Esophagus (tissue), 2 donors: Measurements from ENCODE around the gene VPS41. TPM values are rescaled to one million over a fixed set of nuclear protein-coding genes. Genes with fewer than 3 reads are reported as not detected.

Source experiments
- H3K27ac ChIP-seq, 2 donors: one replicate each; pipeline ENCODE4 v1.5.1; 2013; ENCODE audit warnings: low read depth in 2 of 2, mild to moderate bottlenecking in 2 of 2, inconsistent platforms in 1 of 2, low read length in 1 of 2, moderate library complexity in 1 of 2
- H3K27me3 ChIP-seq, 2 donors: one replicate each; pipeline ENCODE4 v1.6.1; 2013; ENCODE audit warnings: low read length in 2 of 2, control low read depth in 1 of 2, mild to moderate bottlenecking in 1 of 2; ENCODE audit not compliant: insufficient read depth in 2 of 2, control insufficient read depth in 1 of 2
- H3K36me3 ChIP-seq, 2 donors: one replicate each; pipeline ENCODE4 v1.6.1; 2013; ENCODE audit warnings: low read length in 1 of 2; ENCODE audit not compliant: control insufficient read depth in 2 of 2, insufficient read depth in 2 of 2
- H3K4me1 ChIP-seq, 2 donors: one replicate each; pipeline ENCODE4 v1.6.1; 2013; ENCODE audit warnings: low read length in 1 of 2; ENCODE audit not compliant: control insufficient read depth in 2 of 2, insufficient read depth in 2 of 2
- H3K4me3 ChIP-seq, 2 donors: one replicate each; pipeline ENCODE4 v1.5.1; 2013; ENCODE audit warnings: low read length in 2 of 2, mild to moderate bottlenecking in 2 of 2, low read depth in 1 of 2, moderate library complexity in 1 of 2
- H3K9me3 ChIP-seq, 2 donors: one replicate each; pipeline ENCODE4 v1.6.1; 2013; ENCODE audit warnings: mild to moderate bottlenecking in 2 of 2, low read depth in 1 of 2, low read length in 1 of 2, moderate library complexity in 1 of 2; ENCODE audit not compliant: control insufficient read depth in 2 of 2, insufficient read depth in 1 of 2
- WGBS, 2 donors: extraction: QIAGEN DNeasy Blood & Tissue Kit; methylation state at CpG; one replicate each; pipeline ENCODE4 v1.1.7; 2013; 5-methylcytosine and 5-hydroxymethylcytosine counted together
- polyA plus RNA-seq, 2 donors: library from polyadenylated mRNA; stranded (reverse); fragments of 200-250 nt; gene quantifications; one replicate each; pipeline ENCODE4 v1.2.3, GENCODE V29; 2013
- donor health status: healthy with polysubstance abuse.
- donor health status: Bipolar disorder and iron deficiency.

The VPS41 gene
- polyA plus RNA-seq, 2 donors: 6.5 to 8.6 TPM

- Histone ChIP-seq H3K27me3 (no peaks in the 10 kb centered on the region), H3K36me3 (no peaks in the 10 kb centered on the region), H3K4me3 (no peak overlapping the region), H3K27ac (no peak overlapping the region), H3K9me3 (no peaks in the 10 kb centered on the region), H3K4me1 (no peaks in the 10 kb centered on the region)
Observed at GRCh38 chr7:38909870-38910269, 879 bp upstream of the VPS41 start.

- H3K27ac ChIP-seq: no peak overlapping the region
- H3K9me3 ChIP-seq: no peaks in the 10 kb centered on the region
- WGBS, 2 donors: 37 to 39% methylated on average over 1 of the region's 1 CpG
- no peaks in the 10 kb centered on the region for H3K27me3 ChIP-seq
- H3K36me3 ChIP-seq: no peaks in the 10 kb centered on the region
- H3K4me3 ChIP-seq: peak overlapping the region in 1 of 2 donors; percentile 92
- H3K4me1 ChIP-seq: no peaks in the 10 kb centered on the region
Observed at GRCh38 chr7:38907766-38908165, 1.2 kb downstream of the VPS41 start.

- 80 to 88% methylated on average over 3 of the region's 3 CpGs for WGBS, 2 donors
- Histone ChIP-seq H3K4me3 (no peak overlapping the region), H3K27ac (no peak overlapping the region), H3K36me3 (no peaks in the 10 kb centered on the region), H3K27me3 (no peaks in the 10 kb centered on the region), H3K4me1 (no peaks in the 10 kb centered on the region), H3K9me3 (no peaks in the 10 kb centered on the region)
Observed at GRCh38 chr7:38907066-38907465, 1.9 kb downstream of the VPS41 start.

GRCh38 chr7:38905056-38905759 lies 3.8 kb downstream of the VPS41 start:
- Histone ChIP-seq H3K4me3 (no peak overlapping the region), H3K27ac (no peak overlapping the region), H3K27me3 (no peaks in the 10 kb centered on the region), H3K9me3 (no peaks in the 10 kb centered on the region), H3K4me1 (no peaks in the 10 kb centered on the region), H3K36me3 (no peaks in the 10 kb centered on the region)
- 67 to 75% methylated on average over 3 of the region's 3 CpGs for WGBS, 2 donors

GRCh38 chr7:38903057-38903456 lies 5.9 kb downstream of the VPS41 start:
- no peaks in the 10 kb centered on the region for H3K9me3 ChIP-seq
- no peaks in the 10 kb centered on the region for H3K36me3 ChIP-seq
- no peak overlapping the region for H3K4me3 ChIP-seq
- no peak overlapping the region for H3K27ac ChIP-seq
- no peaks in the 10 kb centered on the region for H3K4me1 ChIP-seq
- no peaks in the 10 kb centered on the region for H3K27me3 ChIP-seq

GRCh38 chr7:38902449-38902848 lies 6.5 kb downstream of the VPS41 start:
- no peaks in the 10 kb centered on the region for H3K9me3 ChIP-seq
- 90 to 92% methylated on average over 2 of the region's 2 CpGs for WGBS, 2 donors
- no peak overlapping the region for H3K4me3 ChIP-seq
- no peaks in the 10 kb centered on the region for H3K4me1 ChIP-seq
- no peaks in the 10 kb centered on the region for H3K36me3 ChIP-seq
- no peak overlapping the region for H3K27ac ChIP-seq
- H3K27me3 ChIP-seq: no peaks in the 10 kb centered on the region

- Histone ChIP-seq H3K27ac (peak overlapping the region in 1 of 2 donors; percentile 13), H3K27me3 (no peaks in the 10 kb centered on the region), H3K4me1 (no peaks in the 10 kb centered on the region), H3K4me3 (no peak overlapping the region), H3K9me3 (no peaks in the 10 kb centered on the region), H3K36me3 (peaks cover 0 to 6% of the 10 kb centered on the region in 2 donors)
- WGBS, 2 donors: 85 to 88% methylated on average over 3 of the region's 3 CpGs
Observed at GRCh38 chr7:38893061-38893460, 15.9 kb downstream of the VPS41 start.

GRCh38 chr7:38890597-38890996 lies 18.4 kb downstream of the VPS41 start:
- no peaks in the 10 kb centered on the region for H3K27me3 ChIP-seq
- H3K9me3 ChIP-seq: no peaks in the 10 kb centered on the region
- H3K36me3 ChIP-seq: peaks cover 0 to under 1% of the 10 kb centered on the region in 2 donors
- 80 to 82% methylated on average over 6 of the region's 6 CpGs for WGBS, 2 donors
- no peaks in the 10 kb centered on the region for H3K4me1 ChIP-seq
- H3K4me3 ChIP-seq: no peak overlapping the region
- H3K27ac ChIP-seq: no peak overlapping the region

- 98 to 100% methylated on average over 5 of the region's 5 CpGs for WGBS, 2 donors
- no peak overlapping the region for H3K4me3 ChIP-seq
- no peaks in the 10 kb centered on the region for H3K27me3 ChIP-seq
- H3K27ac ChIP-seq: no peak overlapping the region
- H3K4me1 ChIP-seq: no peaks in the 10 kb centered on the region
- no peaks in the 10 kb centered on the region for H3K9me3 ChIP-seq
- no peaks in the 10 kb centered on the region for H3K36me3 ChIP-seq
Observed at GRCh38 chr7:38889872-38890432, 19.0 kb downstream of the VPS41 start.

GRCh38 chr7:38889079-38889478 lies 19.9 kb downstream of the VPS41 start:
- H3K9me3 ChIP-seq: no peaks in the 10 kb centered on the region
- H3K27me3 ChIP-seq: no peaks in the 10 kb centered on the region
- 97 to 100% methylated on average over 1 of the region's 1 CpG for WGBS, 2 donors
- no peak overlapping the region for H3K4me3 ChIP-seq
- H3K36me3 ChIP-seq: no peaks in the 10 kb centered on the region
- no peaks in the 10 kb centered on the region for H3K4me1 ChIP-seq
- no peak overlapping the region for H3K27ac ChIP-seq
